ENCODE measurements around the gene HPCAL1. TPM values are rescaled to one million over a fixed set of nuclear protein-coding genes. Genes with fewer than 3 reads are reported as not detected.

HPCAL1 gene
- total RNA-seq, 1 donor from 2014 or later = 34.6 TPM

GRCh38 chr2:10390369-10390801, 87.7 kb downstream of the HPCAL1 start:
- Mint-ChIP-seq H3K4me3 (ENCODE audit: unreplicated experiment) (no peak overlapping the region), H3K36me3 (ENCODE audit: low read depth, unreplicated experiment) (peaks cover 11% of the 10 kb centered on the region), H3K27me3 (ENCODE audit: unreplicated experiment) (peaks cover 7% of the 10 kb centered on the region), H3K27ac (ENCODE audit: unreplicated experiment) (no peak overlapping the region), H3K4me1 (ENCODE audit: unreplicated experiment) (peaks cover 41% of the 10 kb centered on the region), H3K9me3 (ENCODE audit: unreplicated experiment) (no peaks in the 10 kb centered on the region)
- TF ChIP-seq CTCF (IDR thresholded peaks at IDR 0.05; ENCODE audit: unreplicated experiment) = no peak
- no peak for DNase-seq (ENCODE audit: low spot score)

- peaks cover 35% of the 10 kb centered on the region for H3K4me1 Mint-ChIP-seq (ENCODE audit: unreplicated experiment)
- H3K36me3 Mint-ChIP-seq (ENCODE audit: low read depth, unreplicated experiment) = peaks cover 11% of the 10 kb centered on the region
- H3K9me3 Mint-ChIP-seq (ENCODE audit: unreplicated experiment) = no peaks in the 10 kb centered on the region
- peak overlapping the region; percentile 80 for H3K27ac Mint-ChIP-seq (ENCODE audit: unreplicated experiment)
- TF ChIP-seq CTCF (IDR thresholded peaks at IDR 0.05; ENCODE audit: unreplicated experiment) = no peak
- no peak overlapping the region for H3K4me3 Mint-ChIP-seq (ENCODE audit: unreplicated experiment)
- DNase-seq (ENCODE audit: low spot score) = no peak
- peaks cover 6% of the 10 kb centered on the region for H3K27me3 Mint-ChIP-seq (ENCODE audit: unreplicated experiment)
These were observed 89.4 kb downstream of the HPCAL1 start for GRCh38 chr2:10392100-10392499.

DNA sequence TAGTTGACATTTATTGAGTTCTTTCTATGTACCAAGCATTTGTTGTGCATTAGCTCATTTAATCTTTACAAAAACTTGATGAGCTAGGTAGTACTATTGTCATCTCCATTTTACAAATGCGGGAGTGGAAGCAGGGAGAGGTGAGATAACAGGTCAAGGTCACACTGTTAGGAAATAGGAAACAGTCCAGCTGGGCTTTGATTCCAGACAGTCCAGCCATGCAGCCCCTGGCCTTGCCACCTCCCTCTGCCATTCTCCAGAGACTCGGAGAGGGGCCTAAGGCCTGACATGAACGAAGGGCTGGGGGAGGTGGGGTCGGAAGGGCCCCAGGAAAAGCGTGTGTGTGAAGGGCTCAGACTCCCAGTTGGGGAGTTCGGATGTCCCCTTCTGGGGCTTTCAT, 89.8 kb downstream of the HPCAL1 start:
- H3K36me3 Mint-ChIP-seq (ENCODE audit: low read depth, unreplicated experiment) = peaks cover 11% of the 10 kb centered on the region
- H3K27ac Mint-ChIP-seq (ENCODE audit: unreplicated experiment) = peak overlapping the region; percentile 80
- peaks cover 2% of the 10 kb centered on the region for H3K27me3 Mint-ChIP-seq (ENCODE audit: unreplicated experiment)
- H3K4me3 Mint-ChIP-seq (ENCODE audit: unreplicated experiment) = no peak overlapping the region
- peaks cover 33% of the 10 kb centered on the region for H3K4me1 Mint-ChIP-seq (ENCODE audit: unreplicated experiment)
- no peak for DNase-seq (ENCODE audit: low spot score)
- no peaks in the 10 kb centered on the region for H3K9me3 Mint-ChIP-seq (ENCODE audit: unreplicated experiment)
- TF ChIP-seq CTCF (IDR thresholded peaks at IDR 0.05; ENCODE audit: unreplicated experiment) = no peak

GRCh38 chr2:10392951-10393639, 90.4 kb downstream of the HPCAL1 start:
- peaks cover 36% of the 10 kb centered on the region for H3K4me1 Mint-ChIP-seq (ENCODE audit: unreplicated experiment)
- DNase-seq (ENCODE audit: low spot score) = peak; percentile 19
- H3K27ac Mint-ChIP-seq (ENCODE audit: unreplicated experiment) = peak overlapping the region; percentile 80
- peaks cover 6% of the 10 kb centered on the region for H3K27me3 Mint-ChIP-seq (ENCODE audit: unreplicated experiment)
- peaks cover 15% of the 10 kb centered on the region for H3K36me3 Mint-ChIP-seq (ENCODE audit: low read depth, unreplicated experiment)
- H3K4me3 Mint-ChIP-seq (ENCODE audit: unreplicated experiment) = no peak overlapping the region
- no peak for TF ChIP-seq CTCF (IDR thresholded peaks at IDR 0.05; ENCODE audit: unreplicated experiment)
- no peaks in the 10 kb centered on the region for H3K9me3 Mint-ChIP-seq (ENCODE audit: unreplicated experiment)

GRCh38 chr2:10393640-10393982, 90.9 kb downstream of the HPCAL1 start:
- DNase-seq (ENCODE audit: low spot score) = no peak
- Mint-ChIP-seq H3K4me3 (ENCODE audit: unreplicated experiment) (no peak overlapping the region), H3K27ac (ENCODE audit: unreplicated experiment) (no peak overlapping the region), H3K9me3 (ENCODE audit: unreplicated experiment) (no peaks in the 10 kb centered on the region), H3K36me3 (ENCODE audit: low read depth, unreplicated experiment) (peaks cover 18% of the 10 kb centered on the region), H3K27me3 (ENCODE audit: unreplicated experiment) (peaks cover 6% of the 10 kb centered on the region), H3K4me1 (ENCODE audit: unreplicated experiment) (peaks cover 35% of the 10 kb centered on the region)
- TF ChIP-seq CTCF (IDR thresholded peaks at IDR 0.05; ENCODE audit: unreplicated experiment) = no peak

All from endothelial cell (in vitro differentiated cells).